WTC11 (cell line): ENCODE data around the gene PRR33. TPM values are rescaled to one million over a fixed set of nuclear protein-coding genes. Genes with fewer than 3 reads are reported as not detected.

Source experiments
- ATAC-seq: fragments of 200-7000 bp; cut with Tn5 transposase; 2 replicates; pipeline ENCODE4 v1.10.0; 2021; ENCODE audit warnings: mild to moderate bottlenecking, moderate library complexity
- CTCF ChIA-PET: fragments of 300-600 bp; sonication (Branson Sonifier 250); formaldehyde crosslinking; loops from one replicate; lab custom pipeline; 2021; ENCODE audit warnings: antibody characterized with exemption; lab: Charles Lee
- POLR2A ChIA-PET: fragments of 350-600 bp; sonication (Branson Sonifier 250); formaldehyde crosslinking; loops from one replicate; lab custom pipeline; 2021; ENCODE audit warnings: antibody characterized with exemption; lab: Charles Lee
- DNase-seq: peaks from one replicate; pipeline ENCODE4 v3.0.0; 2021; ENCODE audit warnings: low spot score
- H3K27ac Mint-ChIP-seq: 2 replicates; pipeline ENCODE4 v1.8.0; 2021; ENCODE audit warnings: mixed read lengths
- H3K27me3 Mint-ChIP-seq: 2 replicates; pipeline ENCODE4 v1.8.0; 2021; ENCODE audit warnings: low read depth, mild to moderate bottlenecking, moderate library complexity, mixed read lengths
- H3K36me3 Mint-ChIP-seq: 2 replicates; pipeline ENCODE4 v1.8.0; 2021; ENCODE audit warnings: mixed read lengths
- H3K4me1 Mint-ChIP-seq: 2 replicates; pipeline ENCODE4 v1.8.0; 2022; ENCODE audit warnings: mixed read lengths
- H3K4me3 Mint-ChIP-seq: 2 replicates; pipeline ENCODE4 v1.8.0; 2021; ENCODE audit warnings: mild to moderate bottlenecking, moderate library complexity, mixed read lengths
- H3K9me3 Mint-ChIP-seq: 2 replicates; pipeline ENCODE4 v1.8.0; 2021; ENCODE audit warnings: mixed read lengths
- ATF1 ChIP-seq: sonication (generic); formaldehyde crosslinking; IDR thresholded peaks from 2 replicates; pipeline ENCODE4 v1.8.1; 2023; ENCODE audit warnings: mild to moderate bottlenecking, moderate library complexity, missing genetic modification reagents
- CDX4 ChIP-seq: fragments of 250-450 bp; sonication (Bioruptor Pico); IDR thresholded peaks from 2 replicates; pipeline ENCODE4 v1.9.0; 2021; ENCODE audit warnings: moderate library complexity, mild to moderate bottlenecking, inconsistent platforms, borderline replicate concordance
- CREM ChIP-seq: sonication (generic); formaldehyde crosslinking; IDR thresholded peaks from 2 replicates; pipeline ENCODE4 v1.8.1; 2022; ENCODE audit warnings: mild to moderate bottlenecking, missing genetic modification reagents, moderate library complexity
- NFE2L1 ChIP-seq: sonication (generic); formaldehyde crosslinking; IDR thresholded peaks from 2 replicates; pipeline ENCODE4 v1.8.1; 2023; ENCODE audit warnings: missing genetic modification reagents
- RORB ChIP-seq: fragments of 250-450 bp; sonication (Bioruptor Pico); IDR thresholded peaks from 2 replicates; pipeline ENCODE4 v1.9.0; 2021; ENCODE audit warnings: mild to moderate bottlenecking
- SMAD3 ChIP-seq: sonication (generic); formaldehyde crosslinking; IDR thresholded peaks from 2 replicates; pipeline ENCODE4 v1.8.0; 2022; ENCODE audit warnings: missing genetic modification reagents, mild to moderate bottlenecking, borderline replicate concordance
- SP1 ChIP-seq: sonication (generic); formaldehyde crosslinking; conservative IDR thresholded peaks from 2 replicates; pipeline ENCODE4 v1.8.1; 2022; ENCODE audit warnings: missing genetic modification reagents
- ZMAT4 ChIP-seq: fragments of 250-450 bp; sonication (Bioruptor Pico); IDR thresholded peaks from 2 replicates; pipeline ENCODE4 v1.9.0; 2021; ENCODE audit warnings: mild to moderate bottlenecking
- ZNF121 ChIP-seq: sonication (generic); formaldehyde crosslinking; IDR thresholded peaks from 2 replicates; pipeline ENCODE4 v1.8.0; 2023; ENCODE audit warnings: missing genetic modification reagents
- ZNF263 ChIP-seq: sonication (generic); formaldehyde crosslinking; IDR thresholded peaks from 2 replicates; pipeline ENCODE4 v1.8.1; 2022; ENCODE audit warnings: low read depth, mild to moderate bottlenecking, moderate library complexity, missing genetic modification reagents
- total RNA-seq: library from RNA; stranded (reverse); gene quantifications from 3 replicates; pipeline ENCODE4 v1.2.3, GENCODE V29; 2021
- TF ChIP-seq, protein P1 (sequence below): sonication (generic); formaldehyde crosslinking; IDR thresholded peaks from 2 replicates; pipeline ENCODE4 v1.8.0; 2023; ENCODE audit warnings: missing genetic modification reagents, mild to moderate bottlenecking, borderline replicate concordance
- TF ChIP-seq, protein P2 (sequence below): sonication (generic); formaldehyde crosslinking; IDR thresholded peaks from 2 replicates; pipeline ENCODE4 v1.8.1; 2023; ENCODE audit warnings: mild to moderate bottlenecking, missing genetic modification reagents, borderline replicate concordance
- TF ChIP-seq, protein P3 (sequence below): fragments of 200-600 bp; IDR thresholded peaks from 2 replicates; pipeline ENCODE4 v1.8.0; 2022; ENCODE audit warnings: antibody characterized with exemption

The PRR33 gene
- total RNA-seq, 1 experiment from 2014 or later = not detected

DNA sequence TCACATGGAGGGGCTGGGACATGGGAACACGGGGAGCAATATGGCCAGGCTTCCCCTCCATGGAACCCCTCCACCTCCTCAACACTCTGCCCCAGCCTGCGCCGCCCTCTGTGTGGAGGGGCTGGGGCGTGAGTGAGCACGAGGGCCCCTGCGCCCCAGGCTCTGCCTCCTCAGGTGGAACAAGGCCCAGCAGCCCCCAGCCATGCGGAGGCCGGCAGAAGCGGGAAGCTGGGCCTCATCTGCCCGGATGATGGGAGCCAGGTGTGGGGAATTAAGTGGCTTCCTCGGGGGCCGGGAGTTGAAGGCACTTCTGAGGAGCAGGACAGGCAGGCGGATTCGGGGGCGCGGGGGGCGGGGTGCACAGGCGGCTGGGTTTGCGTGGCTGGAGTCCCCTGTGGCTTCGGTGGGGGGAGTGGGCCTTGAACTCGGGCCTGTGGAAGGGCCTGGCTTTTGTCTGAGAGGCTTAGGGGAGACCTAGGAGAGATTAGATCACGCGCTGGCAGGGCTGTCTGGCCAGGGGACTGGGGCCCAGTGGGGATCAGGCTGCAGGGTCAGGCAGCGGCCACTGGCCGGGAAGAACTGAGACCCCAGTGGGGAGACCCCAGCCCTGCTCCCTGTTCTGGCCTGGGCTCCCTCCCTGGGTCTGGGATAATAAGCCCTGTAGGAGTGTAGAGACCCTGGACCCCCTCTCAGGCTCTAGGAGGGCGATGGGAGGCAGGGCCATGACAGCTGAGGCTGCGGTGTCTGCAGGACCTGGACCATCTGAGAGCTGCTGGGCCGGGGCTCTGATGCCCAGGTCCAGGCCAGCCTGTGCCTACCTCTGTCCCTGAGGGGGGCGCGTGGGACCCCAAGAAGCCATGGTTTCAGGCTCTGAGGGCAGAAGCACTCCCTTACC is 13.3 kb downstream of the PRR33 start:
- no peak overlapping the region for H3K4me3 Mint-ChIP-seq
- ATAC-seq = no peak
- ChIA-PET CTCF (interaction anchor here (0.9 to 6.0 kb wide), 7 partner anchors 53 to 273 kb away, joined by 3 to 69 read pairs (median 4); no protein-coding TSS in a partner anchor), POLR2A (no interaction called here)
- 0 out of 2 replicates have a peak, but pooled peaks cover 3% of the 10 kb centered on the region for H3K4me1 Mint-ChIP-seq
- H3K27me3 Mint-ChIP-seq = no peaks in the 10 kb centered on the region; the same call in 1 of the 2 replicates
- H3K36me3 Mint-ChIP-seq = no peaks in the 10 kb centered on the region
- H3K9me3 Mint-ChIP-seq = no peaks in the 10 kb centered on the region
- no peak overlapping the region for H3K27ac Mint-ChIP-seq
- no peak for TF ChIP-seq ZNF263 (CRISPR knock-in tag)
- no peak for TF ChIP-seq CDX4 (CRISPR knock-in tag)
- no peak for TF ChIP-seq ZNF121 (CRISPR knock-in tag)
- TF ChIP-seq, protein P1, sequence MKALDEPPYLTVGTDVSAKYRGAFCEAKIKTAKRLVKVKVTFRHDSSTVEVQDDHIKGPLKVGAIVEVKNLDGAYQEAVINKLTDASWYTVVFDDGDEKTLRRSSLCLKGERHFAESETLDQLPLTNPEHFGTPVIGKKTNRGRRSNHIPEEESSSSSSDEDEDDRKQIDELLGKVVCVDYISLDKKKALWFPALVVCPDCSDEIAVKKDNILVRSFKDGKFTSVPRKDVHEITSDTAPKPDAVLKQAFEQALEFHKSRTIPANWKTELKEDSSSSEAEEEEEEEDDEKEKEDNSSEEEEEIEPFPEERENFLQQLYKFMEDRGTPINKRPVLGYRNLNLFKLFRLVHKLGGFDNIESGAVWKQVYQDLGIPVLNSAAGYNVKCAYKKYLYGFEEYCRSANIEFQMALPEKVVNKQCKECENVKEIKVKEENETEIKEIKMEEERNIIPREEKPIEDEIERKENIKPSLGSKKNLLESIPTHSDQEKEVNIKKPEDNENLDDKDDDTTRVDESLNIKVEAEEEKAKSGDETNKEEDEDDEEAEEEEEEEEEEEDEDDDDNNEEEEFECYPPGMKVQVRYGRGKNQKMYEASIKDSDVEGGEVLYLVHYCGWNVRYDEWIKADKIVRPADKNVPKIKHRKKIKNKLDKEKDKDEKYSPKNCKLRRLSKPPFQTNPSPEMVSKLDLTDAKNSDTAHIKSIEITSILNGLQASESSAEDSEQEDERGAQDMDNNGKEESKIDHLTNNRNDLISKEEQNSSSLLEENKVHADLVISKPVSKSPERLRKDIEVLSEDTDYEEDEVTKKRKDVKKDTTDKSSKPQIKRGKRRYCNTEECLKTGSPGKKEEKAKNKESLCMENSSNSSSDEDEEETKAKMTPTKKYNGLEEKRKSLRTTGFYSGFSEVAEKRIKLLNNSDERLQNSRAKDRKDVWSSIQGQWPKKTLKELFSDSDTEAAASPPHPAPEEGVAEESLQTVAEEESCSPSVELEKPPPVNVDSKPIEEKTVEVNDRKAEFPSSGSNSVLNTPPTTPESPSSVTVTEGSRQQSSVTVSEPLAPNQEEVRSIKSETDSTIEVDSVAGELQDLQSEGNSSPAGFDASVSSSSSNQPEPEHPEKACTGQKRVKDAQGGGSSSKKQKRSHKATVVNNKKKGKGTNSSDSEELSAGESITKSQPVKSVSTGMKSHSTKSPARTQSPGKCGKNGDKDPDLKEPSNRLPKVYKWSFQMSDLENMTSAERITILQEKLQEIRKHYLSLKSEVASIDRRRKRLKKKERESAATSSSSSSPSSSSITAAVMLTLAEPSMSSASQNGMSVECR (CRISPR knock-in tag) = no peak
- TF ChIP-seq, protein P2, sequence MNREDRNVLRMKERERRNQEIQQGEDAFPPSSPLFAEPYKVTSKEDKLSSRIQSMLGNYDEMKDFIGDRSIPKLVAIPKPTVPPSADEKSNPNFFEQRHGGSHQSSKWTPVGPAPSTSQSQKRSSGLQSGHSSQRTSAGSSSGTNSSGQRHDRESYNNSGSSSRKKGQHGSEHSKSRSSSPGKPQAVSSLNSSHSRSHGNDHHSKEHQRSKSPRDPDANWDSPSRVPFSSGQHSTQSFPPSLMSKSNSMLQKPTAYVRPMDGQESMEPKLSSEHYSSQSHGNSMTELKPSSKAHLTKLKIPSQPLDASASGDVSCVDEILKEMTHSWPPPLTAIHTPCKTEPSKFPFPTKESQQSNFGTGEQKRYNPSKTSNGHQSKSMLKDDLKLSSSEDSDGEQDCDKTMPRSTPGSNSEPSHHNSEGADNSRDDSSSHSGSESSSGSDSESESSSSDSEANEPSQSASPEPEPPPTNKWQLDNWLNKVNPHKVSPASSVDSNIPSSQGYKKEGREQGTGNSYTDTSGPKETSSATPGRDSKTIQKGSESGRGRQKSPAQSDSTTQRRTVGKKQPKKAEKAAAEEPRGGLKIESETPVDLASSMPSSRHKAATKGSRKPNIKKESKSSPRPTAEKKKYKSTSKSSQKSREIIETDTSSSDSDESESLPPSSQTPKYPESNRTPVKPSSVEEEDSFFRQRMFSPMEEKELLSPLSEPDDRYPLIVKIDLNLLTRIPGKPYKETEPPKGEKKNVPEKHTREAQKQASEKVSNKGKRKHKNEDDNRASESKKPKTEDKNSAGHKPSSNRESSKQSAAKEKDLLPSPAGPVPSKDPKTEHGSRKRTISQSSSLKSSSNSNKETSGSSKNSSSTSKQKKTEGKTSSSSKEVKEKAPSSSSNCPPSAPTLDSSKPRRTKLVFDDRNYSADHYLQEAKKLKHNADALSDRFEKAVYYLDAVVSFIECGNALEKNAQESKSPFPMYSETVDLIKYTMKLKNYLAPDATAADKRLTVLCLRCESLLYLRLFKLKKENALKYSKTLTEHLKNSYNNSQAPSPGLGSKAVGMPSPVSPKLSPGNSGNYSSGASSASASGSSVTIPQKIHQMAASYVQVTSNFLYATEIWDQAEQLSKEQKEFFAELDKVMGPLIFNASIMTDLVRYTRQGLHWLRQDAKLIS (CRISPR knock-in tag) = no peak
- no peak for TF ChIP-seq ZMAT4 (CRISPR knock-in tag)
- no peak for TF ChIP-seq SMAD3 (CRISPR knock-in tag)
- TF ChIP-seq, protein P3, sequence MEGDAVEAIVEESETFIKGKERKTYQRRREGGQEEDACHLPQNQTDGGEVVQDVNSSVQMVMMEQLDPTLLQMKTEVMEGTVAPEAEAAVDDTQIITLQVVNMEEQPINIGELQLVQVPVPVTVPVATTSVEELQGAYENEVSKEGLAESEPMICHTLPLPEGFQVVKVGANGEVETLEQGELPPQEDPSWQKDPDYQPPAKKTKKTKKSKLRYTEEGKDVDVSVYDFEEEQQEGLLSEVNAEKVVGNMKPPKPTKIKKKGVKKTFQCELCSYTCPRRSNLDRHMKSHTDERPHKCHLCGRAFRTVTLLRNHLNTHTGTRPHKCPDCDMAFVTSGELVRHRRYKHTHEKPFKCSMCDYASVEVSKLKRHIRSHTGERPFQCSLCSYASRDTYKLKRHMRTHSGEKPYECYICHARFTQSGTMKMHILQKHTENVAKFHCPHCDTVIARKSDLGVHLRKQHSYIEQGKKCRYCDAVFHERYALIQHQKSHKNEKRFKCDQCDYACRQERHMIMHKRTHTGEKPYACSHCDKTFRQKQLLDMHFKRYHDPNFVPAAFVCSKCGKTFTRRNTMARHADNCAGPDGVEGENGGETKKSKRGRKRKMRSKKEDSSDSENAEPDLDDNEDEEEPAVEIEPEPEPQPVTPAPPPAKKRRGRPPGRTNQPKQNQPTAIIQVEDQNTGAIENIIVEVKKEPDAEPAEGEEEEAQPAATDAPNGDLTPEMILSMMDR = no peak
- no peak for TF ChIP-seq ATF1 (CRISPR knock-in tag)
- TF ChIP-seq NFE2L1 (CRISPR knock-in tag) = no peak
- no peak for TF ChIP-seq RORB (CRISPR knock-in tag)
- no peak for TF ChIP-seq SP1 (CRISPR knock-in tag)
- no peak for TF ChIP-seq CREM (CRISPR knock-in tag)
- DNase-seq = no peak
